Epithelial cell of prostate (primary cell): ENCODE measurements around the gene DRD4.

Experiments
- DNase-seq: peaks from one replicate; pipeline ENCODE4 v3.0.0-alpha.2; 2011; ENCODE audit warnings: low read depth, low spot score
- H3K27ac ChIP-seq: fragments of 450-650 bp; 2 replicates; pipeline ENCODE4 v1.5.1; 2017; ENCODE audit warnings: mild to moderate bottlenecking

Gene DRD4

DNA sequence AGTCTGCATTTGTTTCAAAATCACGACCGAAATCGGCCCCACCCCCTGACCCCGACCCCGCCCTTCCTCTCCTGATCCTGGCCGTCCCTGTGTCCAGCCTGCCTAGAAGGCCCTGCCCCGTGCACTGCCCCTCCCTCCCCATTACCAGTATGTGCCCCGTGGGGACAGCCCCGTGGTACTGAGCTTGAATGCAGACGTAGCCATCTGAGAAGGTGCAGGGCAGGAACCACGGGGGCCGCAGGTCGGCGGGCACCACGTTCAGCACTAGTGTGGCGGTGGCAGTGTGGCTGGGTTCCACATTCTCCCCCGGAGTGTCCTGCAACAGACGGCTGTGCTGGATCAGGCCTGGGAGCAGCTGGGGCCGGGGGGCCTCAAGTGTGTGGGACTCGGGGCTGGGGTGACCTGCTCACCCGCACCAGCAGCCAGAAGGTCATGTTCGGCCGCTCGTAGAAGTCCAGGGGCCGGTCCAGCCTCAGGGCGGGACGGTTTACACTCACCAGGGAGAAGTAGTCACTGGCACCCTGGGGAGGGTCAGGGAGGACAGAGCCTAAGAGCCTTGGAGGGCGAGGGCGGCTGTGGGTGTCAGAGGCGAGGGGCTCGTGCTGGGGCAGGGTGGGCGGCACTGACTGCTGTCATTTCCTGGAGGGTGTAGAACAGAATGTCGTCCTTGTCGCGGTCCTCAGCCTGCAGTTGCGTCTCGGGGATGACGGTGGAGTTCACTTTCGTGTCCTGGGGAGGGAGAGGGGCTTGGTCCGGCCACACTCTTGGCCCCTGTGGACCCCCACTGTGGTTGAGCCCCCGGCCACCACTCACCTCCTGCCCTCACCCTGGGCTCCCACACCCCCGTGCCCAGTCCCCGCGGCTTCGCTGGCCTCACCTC, 15.9 kb upstream of the DRD4 start:
- no peak for DNase-seq
- no peak overlapping the region for H3K27ac ChIP-seq

DNA sequence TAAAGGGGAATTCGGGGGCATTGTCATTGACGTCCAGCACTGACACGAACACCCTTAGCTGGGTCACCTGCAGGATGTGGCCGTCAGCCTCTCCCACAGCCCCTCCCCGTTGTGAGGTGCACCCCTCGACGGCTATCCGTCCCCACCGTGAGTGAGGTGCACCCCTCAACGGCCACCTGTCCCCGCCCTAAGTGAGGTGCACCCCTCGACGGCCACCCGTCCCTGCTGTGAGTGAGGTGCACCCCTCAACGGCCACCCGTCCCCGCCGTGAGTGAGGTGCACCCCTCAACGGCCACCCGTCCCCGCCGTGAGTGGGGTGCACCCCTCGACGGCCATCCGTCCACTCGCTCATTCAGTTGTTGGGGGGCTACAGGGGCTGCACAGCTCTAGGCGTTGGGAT, 15.2 kb upstream of the DRD4 start:
- DNase-seq = no peak
- H3K27ac ChIP-seq = no peak overlapping the region

DNA sequence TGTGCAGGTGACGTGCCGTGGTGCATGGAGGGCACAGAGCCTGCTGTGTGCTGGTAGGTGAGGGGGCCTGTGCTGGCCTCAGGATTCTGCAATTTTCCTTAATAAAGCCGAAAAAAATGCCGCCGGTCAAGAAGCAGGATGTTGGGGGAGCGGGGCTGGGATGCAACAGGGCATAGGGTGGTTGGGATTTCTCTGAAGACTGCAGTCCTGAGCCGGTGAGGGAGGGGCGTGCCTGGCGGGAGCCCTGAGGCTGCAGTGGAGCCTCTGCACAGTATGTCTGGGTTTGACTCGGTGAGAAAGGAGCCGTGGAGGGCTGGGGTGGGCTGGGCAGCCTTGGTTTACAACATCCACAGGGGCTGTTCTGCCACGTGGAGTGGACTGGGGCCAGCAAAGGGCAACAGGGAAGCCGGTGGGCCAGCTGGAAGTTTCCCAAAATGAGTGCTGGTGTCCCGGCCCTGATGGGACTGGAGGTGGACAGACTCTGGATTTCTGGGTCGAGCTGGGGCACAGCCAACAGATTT, 13.7 kb upstream of the DRD4 start:
- H3K27ac ChIP-seq = no peak overlapping the region
- no peak for DNase-seq

DNA sequence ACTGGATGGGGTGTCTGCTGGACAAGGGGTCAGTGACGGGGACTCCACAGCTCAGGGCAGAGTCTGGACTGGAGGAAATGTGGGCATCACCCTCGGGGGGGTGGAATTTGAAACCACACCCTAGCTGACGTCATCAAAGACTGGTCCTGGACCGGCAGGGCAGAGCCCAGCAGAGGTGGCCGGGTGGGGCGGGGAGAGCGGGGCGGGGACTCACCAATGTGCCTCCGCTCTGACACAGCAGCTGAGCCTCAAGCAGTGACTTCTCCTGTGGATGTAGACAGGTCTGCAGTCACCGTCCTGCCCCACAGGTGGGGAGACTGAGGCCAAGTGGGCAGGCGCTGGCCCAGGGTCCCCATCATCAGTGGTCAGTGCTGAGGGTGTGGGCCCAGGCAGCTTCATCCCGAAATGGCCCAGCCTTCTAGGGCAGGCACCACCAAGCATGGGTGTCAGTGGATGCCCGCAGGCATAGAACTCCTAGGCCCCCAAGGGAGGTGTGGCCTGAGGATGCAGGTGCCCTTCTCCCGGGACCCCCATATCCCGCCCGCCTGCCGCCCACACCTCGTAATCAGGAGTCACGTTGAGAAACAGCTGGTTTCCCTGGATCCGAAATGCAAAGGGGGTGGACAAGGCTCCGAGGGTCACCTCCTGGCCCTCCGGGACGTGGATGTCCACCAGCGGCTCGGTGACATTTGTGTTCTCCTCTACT, 12.9 kb upstream of the DRD4 start:
- DNase-seq = no peak

DNA sequence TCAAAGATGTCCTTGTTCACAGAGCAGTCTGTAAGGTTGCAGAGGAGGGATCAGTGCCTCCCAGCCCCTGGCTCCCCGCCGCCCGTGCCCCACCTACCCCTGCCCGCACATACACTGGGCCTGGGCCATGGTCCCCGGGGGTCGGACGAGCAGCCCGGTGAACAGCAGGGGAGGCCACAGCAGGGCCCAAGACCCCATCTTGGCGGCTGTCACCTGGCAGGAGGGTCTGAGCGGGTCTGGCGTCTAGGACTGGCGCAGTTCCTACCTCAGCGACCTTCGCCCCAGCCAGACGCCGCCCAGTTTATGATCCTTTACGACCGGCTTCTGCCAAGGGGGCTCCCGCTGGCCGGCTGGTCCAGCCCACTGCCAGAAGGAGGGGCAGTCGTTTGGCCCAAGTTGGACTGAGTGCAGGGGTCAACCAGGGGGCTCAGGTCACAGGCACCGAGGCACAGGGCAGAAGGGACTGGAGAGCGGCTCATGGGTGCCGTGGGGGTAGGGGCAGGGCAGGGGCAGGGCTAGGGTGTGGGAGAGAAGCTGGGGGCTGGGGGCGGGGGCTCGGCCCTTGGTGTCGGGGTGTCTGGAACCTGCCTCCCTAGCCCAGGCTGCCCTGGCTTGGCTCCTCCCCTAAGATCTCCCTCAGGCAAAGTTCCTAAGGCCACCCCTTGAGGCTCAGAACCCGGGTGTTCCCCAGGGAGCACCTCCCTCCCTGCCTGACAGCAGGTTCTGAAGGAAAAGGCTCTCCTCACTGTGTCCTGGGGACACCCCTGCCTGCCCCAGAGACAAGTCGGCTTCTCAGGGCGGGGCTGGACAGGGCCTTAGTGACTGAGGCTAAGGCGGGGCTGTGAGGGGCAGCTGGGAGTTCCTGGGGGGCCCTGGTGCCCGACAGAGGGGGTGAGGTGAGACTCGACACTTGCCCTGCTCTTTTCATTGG, 12.1 kb upstream of the DRD4 start, which contains the start of gene CDHR5:
Gene CDHR5 (minus strand): TSS at position 251 of the 931 bp plus-strand sequence. CDS start 53 bp downstream, at position 198.
- no peak for DNase-seq
- no peak within 1 kb of the TSS for H3K27ac ChIP-seq

More for the DNA sequence above, 12.9 kb upstream of the DRD4 start:
- H3K27ac ChIP-seq = no peak overlapping the region

DNA sequence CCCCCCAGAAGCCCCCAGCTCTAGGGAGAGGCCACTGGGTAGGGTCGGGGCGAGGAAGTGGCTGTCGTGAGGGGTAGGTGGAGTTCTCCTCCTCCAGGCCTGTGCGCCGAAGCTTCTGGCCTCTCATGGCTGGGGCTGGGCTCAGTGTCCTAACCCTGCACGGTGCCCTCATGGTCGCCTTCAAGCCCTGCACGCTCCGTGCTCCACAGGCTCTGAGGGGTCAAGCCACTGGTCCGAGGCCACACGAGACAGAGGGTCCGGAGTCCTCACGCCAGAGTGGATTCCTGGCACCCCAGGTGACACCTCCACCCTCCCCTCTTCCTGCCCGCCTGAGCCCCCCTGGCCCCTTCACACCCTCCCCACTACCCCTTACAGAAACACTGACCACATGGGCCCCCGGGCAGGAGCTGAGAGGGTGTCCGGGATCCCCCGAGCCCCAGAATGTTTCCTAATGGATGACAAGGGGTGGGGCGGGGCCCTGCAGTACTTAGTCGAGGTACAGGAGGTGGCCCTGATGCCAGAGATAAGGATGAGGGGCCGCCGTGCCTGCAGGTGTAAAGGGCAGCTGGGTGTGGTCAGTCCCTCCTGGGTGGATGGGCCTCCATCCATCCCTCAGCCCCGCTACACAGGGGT, 11.3 kb upstream of the DRD4 start:
- H3K27ac ChIP-seq = no peak overlapping the region
- no peak for DNase-seq

DNA sequence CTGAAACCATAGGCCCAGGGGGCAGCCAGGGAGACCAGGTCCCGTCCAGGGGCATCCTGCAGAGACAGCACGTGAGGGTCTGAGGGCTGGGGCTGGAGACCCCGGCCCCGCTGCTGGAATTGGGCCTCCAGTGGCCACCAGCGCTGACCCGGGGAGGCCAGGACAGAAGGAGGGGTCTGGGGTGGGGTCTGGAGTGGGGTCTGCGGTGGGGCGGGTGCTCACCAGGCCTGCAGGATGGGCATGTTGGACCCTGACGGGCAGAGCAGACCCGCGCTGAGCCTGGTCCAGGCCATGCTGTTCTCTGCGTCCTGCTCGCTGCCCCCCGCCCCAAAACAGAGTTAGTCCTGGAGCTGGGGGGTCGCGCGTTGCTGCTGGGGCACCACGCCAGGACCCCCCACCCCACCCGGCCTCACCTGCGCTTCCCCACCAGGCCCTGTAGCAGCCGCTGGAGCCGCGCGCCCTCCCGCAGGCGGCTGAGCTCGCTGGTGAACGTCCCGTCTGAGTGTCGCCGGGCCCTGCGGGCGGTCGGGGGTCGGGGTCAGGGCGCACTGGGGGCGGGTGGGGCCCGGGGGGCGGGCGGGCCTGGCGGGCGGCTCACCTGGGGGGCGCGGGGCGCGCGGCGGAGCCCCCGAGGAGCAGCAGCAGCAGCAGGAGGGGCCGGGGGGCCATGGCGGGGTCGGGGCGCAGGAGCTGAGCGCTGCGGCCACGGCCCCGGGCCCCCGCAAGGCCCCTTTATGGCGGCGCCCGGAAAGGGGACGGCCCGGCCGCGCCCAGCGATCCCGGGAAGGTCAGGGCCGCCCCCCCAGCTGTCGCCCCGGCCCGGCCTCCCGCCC, 10.4 kb upstream of the DRD4 start, which contains the start of gene SCT:
Gene SCT (minus strand): TSS at position 707 of the 833 bp plus-strand sequence. CDS start 38 bp downstream, at position 669.
- H3K27ac ChIP-seq = no peak within 1 kb of the TSS
- no peak for DNase-seq

DNA sequence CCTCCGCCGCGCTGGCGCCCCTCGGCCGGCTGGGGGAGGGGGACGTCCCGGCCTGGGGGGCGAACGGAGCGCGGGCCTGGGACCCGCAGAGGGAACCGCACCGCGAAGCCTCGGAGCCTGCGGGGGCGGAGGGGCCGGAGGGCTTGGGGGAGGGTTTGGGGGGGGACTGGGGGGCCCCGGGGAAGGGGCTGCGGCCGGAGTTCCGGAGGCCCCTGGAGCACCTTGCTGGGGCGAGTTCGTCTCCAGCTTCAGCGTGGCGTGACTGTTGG, 9.8 kb upstream of the DRD4 start:
- no peak for DNase-seq
- no peak overlapping the region for H3K27ac ChIP-seq

DNA sequence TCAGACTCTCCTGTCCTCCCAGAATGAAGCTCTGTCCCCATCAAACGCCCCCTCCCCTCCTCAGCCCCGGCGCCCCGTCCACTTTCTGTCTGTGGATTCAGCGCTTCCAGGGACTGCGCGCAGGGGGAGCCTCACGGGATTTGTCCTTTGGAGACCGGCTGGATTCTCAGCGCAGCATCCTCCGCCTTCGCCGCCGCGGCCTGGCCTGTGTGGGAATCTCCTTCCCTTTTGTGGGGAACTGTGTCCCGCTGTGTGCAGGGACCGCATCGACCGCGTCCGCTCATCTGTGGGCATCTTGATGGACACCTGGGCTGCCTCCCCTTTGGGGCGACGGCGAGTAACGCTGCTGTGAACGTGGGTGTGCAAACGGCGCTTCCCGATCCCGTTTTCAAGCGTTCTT, 9.0 kb upstream of the DRD4 start:
- H3K27ac ChIP-seq = no peak overlapping the region
- DNase-seq = no peak

DNA sequence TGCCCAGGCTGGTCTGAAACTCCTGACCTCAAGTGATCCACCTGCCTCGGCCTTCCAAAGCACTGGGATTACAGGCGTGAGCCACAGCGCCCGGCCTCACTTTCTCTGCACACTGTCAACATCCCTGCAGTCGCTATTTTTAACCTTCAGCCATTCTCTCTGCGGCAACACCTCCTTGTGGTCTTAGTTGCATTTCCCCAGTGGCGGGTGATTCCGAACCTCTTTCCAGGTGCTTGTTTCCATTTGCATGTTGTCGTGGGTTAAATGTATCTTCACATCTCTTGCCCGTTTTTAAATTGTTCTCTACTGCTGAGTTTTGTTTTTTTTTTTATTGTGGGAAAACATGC, 7.9 kb upstream of the DRD4 start:
- no peak for DNase-seq

DNA sequence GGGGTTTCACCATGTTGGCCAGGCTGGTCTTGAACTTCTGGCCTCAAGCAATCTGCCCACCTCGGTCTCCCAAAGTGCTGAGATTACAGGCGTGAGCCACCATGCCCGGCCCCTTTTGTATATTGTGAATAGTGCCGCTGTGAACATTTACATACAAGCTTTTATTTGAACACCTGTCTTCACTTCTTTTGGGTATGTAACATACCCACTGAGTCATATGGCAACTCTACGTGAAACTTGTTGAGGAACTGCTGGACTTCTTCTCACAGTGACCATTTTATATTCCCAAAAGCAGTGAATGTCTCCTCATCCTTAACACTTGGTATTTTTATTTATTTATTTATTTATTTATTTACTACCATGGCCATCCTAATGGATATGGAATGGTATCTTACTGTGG, 6.2 kb upstream of the DRD4 start:
- no peak overlapping the region for H3K27ac ChIP-seq
- no peak for DNase-seq

More for the DNA sequence above, 7.9 kb upstream of the DRD4 start:
- H3K27ac ChIP-seq = no peak overlapping the region

DNA sequence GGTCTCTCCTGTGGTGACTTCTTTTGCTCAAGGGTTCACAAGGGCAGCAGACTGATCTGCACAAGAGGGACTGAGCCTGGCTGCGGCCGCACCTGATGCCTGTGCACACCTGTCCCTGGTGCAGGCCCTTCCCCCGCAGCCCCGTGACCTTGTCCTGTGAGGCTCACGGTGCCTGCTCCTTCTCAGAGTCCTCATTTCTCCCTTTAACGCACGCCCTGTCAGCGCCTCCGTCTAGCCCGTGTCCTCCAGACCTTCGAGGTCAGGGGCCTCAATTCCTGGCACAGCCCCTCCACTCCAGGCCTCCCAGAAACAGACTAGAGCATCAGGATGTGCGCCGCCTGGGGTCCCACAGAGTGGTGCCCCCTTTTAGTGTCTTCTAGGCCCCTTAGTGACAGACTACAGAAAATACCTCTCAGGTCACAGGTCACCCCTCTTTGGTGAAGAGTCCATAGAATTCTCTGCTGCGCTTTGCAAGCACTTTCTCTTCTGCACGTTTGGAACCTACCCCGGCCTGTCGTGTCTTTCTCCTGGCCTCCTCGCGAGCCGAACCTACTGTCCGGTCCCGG, 1.0 kb upstream of the DRD4 start:
- DNase-seq = no peak
- no peak overlapping the region for H3K27ac ChIP-seq

DNA sequence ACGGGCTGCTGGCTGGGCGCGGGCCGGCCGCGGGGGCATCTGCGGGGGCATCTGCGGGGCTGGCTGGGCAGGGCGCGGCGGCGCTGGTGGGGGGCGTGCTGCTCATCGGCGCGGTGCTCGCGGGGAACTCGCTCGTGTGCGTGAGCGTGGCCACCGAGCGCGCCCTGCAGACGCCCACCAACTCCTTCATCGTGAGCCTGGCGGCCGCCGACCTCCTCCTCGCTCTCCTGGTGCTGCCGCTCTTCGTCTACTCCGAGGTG, 194 bp downstream of the DRD4 start:
- no peak overlapping the region for H3K27ac ChIP-seq
- no peak for DNase-seq

DNA sequence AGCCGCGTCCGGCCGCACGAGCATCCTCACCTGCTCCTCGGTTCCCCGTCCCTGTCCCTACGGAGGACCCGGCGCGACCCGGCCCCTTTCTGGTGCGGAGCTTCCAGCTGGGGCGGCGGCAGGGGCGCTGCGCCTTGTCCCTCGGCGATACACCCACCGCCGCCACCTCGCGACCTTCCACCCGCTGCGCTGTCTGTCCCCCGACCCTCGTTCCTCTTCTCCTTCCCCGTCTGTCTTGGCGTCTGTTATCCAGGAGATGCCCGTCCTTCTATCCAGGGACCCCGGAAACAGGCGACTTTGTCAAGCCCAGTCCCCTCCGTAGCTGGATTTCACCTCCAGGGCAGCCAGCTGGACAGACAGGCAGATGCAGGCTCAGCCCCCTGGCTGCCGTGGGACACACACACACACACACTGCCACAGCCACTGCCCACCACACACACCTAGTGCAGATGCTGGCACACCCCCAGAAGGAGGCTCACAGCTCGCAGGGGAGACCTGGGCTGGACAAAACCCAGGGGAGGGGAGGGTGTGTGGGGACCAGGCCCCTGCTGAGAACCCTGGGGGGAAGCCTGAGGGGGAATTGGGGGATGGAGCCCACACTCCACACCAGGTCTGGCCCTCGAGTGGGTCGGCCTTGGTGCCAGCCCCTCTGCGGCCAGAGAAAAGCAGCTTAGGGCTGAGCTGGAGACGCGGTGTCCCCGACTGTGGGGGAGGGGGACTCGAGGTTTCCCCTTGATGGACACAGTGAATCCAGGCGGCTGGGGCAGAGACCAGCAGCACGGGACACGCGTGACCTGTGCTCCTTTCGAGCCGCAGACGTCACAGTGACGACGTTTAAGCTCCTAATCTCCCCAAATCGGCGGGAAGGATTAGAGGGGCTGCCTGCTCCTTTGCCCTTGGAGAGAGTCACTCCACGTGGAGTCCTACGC, 788 bp downstream of the DRD4 start:
- DNase-seq = no peak
- no peak overlapping the region for H3K27ac ChIP-seq

DNA sequence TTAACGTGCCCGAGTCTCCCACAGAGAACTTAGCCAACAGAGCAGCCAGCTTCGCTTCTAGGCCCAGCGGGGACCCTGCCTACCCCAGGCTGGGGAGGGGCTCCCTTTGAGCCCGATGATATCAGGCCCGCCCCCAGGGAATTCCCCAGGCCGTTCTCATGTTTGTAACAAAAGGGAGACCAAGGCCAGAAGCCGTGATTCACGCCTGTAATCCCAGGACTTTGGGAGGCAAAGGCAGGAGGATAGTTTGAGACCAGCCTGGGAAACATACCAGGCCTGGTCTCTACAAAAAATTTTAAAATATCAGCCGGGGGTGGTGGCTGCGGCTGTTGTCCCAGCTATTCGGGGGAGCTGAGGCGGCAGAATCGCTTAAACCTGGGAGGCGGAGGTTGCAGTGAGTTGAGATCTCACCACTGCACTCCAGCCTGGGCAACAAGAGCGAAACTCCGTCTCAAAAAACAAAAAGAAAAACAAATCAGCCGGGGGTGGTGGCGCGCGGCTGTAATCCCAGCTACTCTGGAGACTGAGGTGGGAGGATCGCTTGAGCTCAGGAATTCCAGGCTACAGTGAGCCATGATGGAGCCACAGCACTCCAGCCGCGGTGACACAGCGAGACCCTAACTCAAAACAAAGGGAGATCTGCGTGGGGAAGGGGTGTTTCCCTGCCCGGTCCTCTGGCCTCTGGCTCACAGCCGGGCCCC, 1.7 kb downstream of the DRD4 start:
- DNase-seq = no peak
- H3K27ac ChIP-seq = no peak overlapping the region

DNA sequence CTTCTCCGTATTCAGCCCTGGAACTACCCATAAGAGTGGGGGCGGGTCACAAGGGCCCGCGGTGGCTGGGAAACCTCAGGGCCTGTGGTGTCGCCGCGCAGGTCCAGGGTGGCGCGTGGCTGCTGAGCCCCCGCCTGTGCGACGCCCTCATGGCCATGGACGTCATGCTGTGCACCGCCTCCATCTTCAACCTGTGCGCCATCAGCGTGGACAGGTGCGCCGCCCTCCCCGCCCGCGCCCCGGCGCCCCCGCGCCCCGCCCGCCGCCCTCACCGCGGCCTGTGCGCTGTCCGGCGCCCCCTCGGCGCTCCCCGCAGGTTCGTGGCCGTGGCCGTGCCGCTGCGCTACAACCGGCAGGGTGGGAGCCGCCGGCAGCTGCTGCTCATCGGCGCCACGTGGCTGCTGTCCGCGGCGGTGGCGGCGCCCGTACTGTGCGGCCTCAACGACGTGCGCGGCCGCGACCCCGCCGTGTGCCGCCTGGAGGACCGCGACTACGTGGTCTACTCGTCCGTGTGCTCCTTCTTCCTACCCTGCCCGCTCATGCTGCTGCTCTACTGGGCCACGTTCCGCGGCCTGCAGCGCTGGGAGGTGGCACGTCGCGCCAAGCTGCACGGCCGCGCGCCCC, 2.4 kb downstream of the DRD4 start:
- DNase-seq = no peak
- no peak overlapping the region for H3K27ac ChIP-seq
